Left ventricle myocardium inferior (tissue), 1 donor: ENCODE data around the gene REV3L. TPM values are rescaled to one million over a fixed set of nuclear protein-coding genes. Genes with fewer than 3 reads are reported as not detected.

Source experiments
- DNase-seq: peaks from one replicate; pipeline ENCODE4 v3.0.0-alpha.2; 2020
- H3K27ac ChIP-seq: fragments of 200-600 bp; replicated peaks from 2 replicates; pipeline ENCODE4 v1.8.0; 2021
- H3K27me3 ChIP-seq: fragments of 200-600 bp; 2 replicates; pipeline ENCODE4 v1.8.0; 2021; ENCODE audit warnings: low read depth
- H3K36me3 ChIP-seq: fragments of 200-600 bp; 2 replicates; pipeline ENCODE4 v1.8.0; 2021
- H3K4me1 ChIP-seq: fragments of 200-600 bp; 2 replicates; pipeline ENCODE4 v1.8.0; 2021
- H3K4me3 ChIP-seq: fragments of 200-600 bp; 2 replicates; pipeline ENCODE4 v1.8.0; 2021; ENCODE audit warnings: mild to moderate bottlenecking, moderate library complexity
- H3K9me3 ChIP-seq: fragments of 200-600 bp; replicated peaks from 2 replicates; pipeline ENCODE4 v1.8.0; 2021
- intact Hi-C: fragments of 100-400 bp; cut with micrococcal nuclease; formaldehyde crosslinking; loops from one replicate; pipeline ENCODE4 v1.11.0; 2022
- total RNA-seq: library from RNA; stranded (reverse); fragmentation: NEBNext Ultra II Directional; extraction: Animal tissue kit (Norgen Biotek cat#: 25700); gene quantifications from one replicate; pipeline ENCODE4 v1.2.1, GENCODE V29; 2021
- TF ChIP-seq, protein P1 (sequence below): fragments of 200-600 bp; IDR thresholded peaks from 2 replicates; pipeline ENCODE4 v1.8.0; 2021; ENCODE audit warnings: antibody characterized with exemption, mild to moderate bottlenecking, borderline replicate concordance
- donor health status: DM: no; HTN: yes; CAD: no; lungs with severe emphysema.

REV3L gene
- total RNA-seq, 1 donor from 2014 or later = 12.5 TPM

DNA sequence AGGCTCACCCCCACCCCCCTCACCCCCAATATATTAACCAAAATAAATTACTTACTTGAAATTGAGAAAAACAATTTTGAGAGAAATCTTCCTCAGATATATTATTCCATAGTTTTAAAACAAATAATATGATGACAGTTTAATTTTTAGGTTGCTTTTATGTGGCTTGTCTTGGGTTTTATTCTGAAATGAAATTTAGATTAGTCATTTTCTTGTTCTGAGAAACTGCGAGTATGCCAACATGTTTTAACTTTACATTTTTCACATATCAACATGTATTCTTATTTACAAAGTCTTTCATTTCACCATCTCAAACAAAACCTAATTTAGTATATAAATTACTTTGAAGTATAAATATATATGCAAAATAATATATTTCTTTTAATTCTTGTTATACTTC is 11.1 kb downstream of the REV3L start:
- no peak for DNase-seq
- peaks cover 36% of the 10 kb centered on the region for H3K4me1 ChIP-seq
- H3K36me3 ChIP-seq = no peaks in the 10 kb centered on the region
- TF ChIP-seq, protein P1, sequence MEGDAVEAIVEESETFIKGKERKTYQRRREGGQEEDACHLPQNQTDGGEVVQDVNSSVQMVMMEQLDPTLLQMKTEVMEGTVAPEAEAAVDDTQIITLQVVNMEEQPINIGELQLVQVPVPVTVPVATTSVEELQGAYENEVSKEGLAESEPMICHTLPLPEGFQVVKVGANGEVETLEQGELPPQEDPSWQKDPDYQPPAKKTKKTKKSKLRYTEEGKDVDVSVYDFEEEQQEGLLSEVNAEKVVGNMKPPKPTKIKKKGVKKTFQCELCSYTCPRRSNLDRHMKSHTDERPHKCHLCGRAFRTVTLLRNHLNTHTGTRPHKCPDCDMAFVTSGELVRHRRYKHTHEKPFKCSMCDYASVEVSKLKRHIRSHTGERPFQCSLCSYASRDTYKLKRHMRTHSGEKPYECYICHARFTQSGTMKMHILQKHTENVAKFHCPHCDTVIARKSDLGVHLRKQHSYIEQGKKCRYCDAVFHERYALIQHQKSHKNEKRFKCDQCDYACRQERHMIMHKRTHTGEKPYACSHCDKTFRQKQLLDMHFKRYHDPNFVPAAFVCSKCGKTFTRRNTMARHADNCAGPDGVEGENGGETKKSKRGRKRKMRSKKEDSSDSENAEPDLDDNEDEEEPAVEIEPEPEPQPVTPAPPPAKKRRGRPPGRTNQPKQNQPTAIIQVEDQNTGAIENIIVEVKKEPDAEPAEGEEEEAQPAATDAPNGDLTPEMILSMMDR = no peak
- no peak overlapping the region for H3K4me3 ChIP-seq
- intact Hi-C loops = no loop called here
- H3K9me3 ChIP-seq = no peaks in the 10 kb centered on the region
- H3K27me3 ChIP-seq = no peaks in the 10 kb centered on the region
- no peak overlapping the region for H3K27ac ChIP-seq

DNA sequence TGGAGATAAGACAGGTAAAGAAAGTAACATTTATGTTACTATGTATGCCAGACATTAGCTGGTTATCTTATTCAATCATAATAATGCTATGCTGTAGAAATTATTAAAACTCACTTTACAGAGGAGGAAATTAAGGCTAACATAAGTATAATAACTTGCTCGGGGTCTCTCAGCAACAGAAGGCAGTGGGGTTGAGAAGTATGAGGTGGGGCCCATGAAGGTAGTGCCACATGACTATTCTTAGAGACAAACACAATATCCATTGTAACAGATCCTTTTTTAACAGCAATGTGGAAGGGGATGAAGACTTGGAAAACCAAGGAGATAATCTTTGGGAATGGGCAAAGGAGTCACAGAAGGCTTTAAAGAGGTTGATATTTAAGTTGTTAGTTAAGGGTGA is 11.5 kb downstream of the REV3L start:
- no peaks in the 10 kb centered on the region for H3K9me3 ChIP-seq
- no peak overlapping the region for H3K27ac ChIP-seq
- DNase-seq = no peak
- H3K4me3 ChIP-seq = no peak overlapping the region
- no peaks in the 10 kb centered on the region for H3K36me3 ChIP-seq
- TF ChIP-seq, protein P1 = no peak
- H3K27me3 ChIP-seq = no peaks in the 10 kb centered on the region
- intact Hi-C loops = no loop called here
- peaks cover 36% of the 10 kb centered on the region for H3K4me1 ChIP-seq

DNA sequence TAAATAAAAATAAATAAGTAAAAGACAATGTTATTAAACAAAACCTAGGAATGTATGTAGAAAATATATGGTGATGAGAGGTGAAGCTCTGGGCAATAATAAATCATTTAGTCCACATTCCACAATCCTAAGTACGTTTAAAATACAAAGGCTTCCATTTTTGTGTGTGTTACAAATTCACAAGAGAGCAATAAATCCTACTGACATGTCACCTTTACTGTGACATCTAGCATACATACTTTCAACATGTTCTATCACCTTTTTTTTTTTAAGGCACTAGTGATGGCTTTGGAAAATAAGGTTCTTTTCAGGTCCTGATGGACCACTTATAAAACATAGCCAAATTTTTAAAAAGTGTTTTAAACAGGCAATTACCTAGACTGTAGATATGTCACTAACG is 12.0 kb downstream of the REV3L start:
- no peak overlapping the region for H3K27ac ChIP-seq
- H3K4me3 ChIP-seq = no peak overlapping the region
- H3K9me3 ChIP-seq = no peaks in the 10 kb centered on the region
- intact Hi-C loops = no loop called here
- H3K4me1 ChIP-seq = peaks cover 36% of the 10 kb centered on the region
- TF ChIP-seq, protein P1 = no peak
- no peaks in the 10 kb centered on the region for H3K27me3 ChIP-seq
- no peak for DNase-seq
- H3K36me3 ChIP-seq = peaks cover 5% of the 10 kb centered on the region

DNA sequence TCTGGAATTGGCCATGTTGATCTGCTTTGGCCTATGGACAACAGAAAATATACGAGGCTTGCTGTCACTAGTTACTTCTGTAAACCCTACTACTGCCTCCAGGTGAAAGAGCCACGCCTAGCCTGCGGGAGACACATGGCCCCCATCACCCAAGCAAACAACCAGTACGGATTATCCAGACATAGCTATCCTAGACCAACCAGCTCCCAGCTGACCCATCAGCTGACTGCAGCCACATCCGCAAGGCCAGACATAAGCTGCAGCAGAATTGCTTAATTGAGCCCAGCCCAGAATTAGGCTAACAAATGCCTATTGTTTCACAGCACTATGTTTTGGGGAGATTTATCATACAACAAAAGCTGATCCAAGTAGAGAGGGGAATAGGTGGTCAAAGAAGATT is 13.5 kb downstream of the REV3L start:
- no peak for DNase-seq

DNA sequence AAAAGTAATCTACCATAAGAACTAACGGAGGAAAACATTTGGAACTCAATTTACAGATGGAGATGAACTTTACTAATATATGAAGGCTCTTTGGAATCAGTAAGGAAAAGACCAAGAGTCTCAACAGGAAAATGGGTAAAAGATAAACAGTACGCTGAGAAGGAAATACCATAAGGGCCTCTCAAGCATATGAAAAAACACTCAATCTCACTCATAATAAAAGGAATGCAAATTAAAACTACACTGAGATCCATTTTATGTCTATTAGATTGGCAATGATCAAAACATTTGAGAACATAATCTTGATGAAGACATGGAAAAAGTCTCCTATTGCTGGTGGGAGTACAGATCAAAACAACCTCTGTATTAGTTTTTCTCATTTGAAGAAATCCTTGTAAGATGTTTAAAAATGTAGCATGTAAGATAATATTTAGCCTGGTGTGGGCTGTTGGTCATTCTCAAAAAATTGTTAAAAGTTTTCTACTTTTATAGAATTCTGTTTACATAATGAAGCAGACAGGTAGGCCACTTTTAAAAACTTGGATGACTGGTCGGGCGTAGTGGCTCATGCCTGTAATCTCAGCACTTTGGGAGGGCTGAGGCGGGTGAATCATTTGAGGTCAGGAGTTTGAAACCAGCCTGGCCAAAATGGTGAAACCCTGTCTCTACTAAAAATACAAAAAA is 14.5 kb downstream of the REV3L start:
- Histone ChIP-seq H3K27ac (no peak overlapping the region), H3K36me3 (peaks cover 6% of the 10 kb centered on the region), H3K4me1 (peaks cover 27% of the 10 kb centered on the region), H3K4me3 (no peak overlapping the region), H3K9me3 (no peaks in the 10 kb centered on the region), H3K27me3 (no peaks in the 10 kb centered on the region)
- intact Hi-C loops = no loop called here
- no peak for DNase-seq
- TF ChIP-seq, protein P1 = no peak

More for the DNA sequence above, 13.5 kb downstream of the REV3L start:
- Histone ChIP-seq H3K4me3 (no peak overlapping the region), H3K9me3 (no peaks in the 10 kb centered on the region), H3K27ac (no peak overlapping the region), H3K27me3 (no peaks in the 10 kb centered on the region), H3K4me1 (peaks cover 33% of the 10 kb centered on the region), H3K36me3 (peaks cover 6% of the 10 kb centered on the region)
- TF ChIP-seq, protein P1 = no peak
- intact Hi-C loops = no loop called here
